OCI-LY7 (cell line): ENCODE data around the gene RAD50.

Source experiments
- CTCF ChIP-seq: fragments of 200-600 bp; sonication (generic); conservative IDR thresholded peaks from 2 replicates; pipeline ENCODE4 v1.5.1; 2014; ENCODE audit warnings: mild to moderate bottlenecking, antibody characterized with exemption, low read length, moderate library complexity, mixed read lengths
- EZH2phosphoT487 ChIP-seq: fragments of 200-600 bp; sonication (generic); IDR thresholded peaks from 2 replicates; pipeline ENCODE4 v1.6.1; 2018; ENCODE audit warnings: low read depth, borderline replicate concordance, mild to moderate bottlenecking, mixed run types, antibody characterized with exemption, low read length, moderate library complexity, mixed read lengths

GRCh38 chr5:132692632-132692967, 135.8 kb downstream of the RAD50 start:
- TF ChIP-seq CTCF (no peak), EZH2phosphoT487 (no peak)
